ENCODE measurements around the gene ROBO1. TPM values are rescaled to one million over a fixed set of nuclear protein-coding genes. Genes with fewer than 3 reads are reported as not detected.
A peak's percentile ranks its signal among the peaks of the same experiment; 100 is the strongest.

The ROBO1 gene
- total RNA-seq, 1 donor from 2014 or later, result 71.7 TPM

DNA sequence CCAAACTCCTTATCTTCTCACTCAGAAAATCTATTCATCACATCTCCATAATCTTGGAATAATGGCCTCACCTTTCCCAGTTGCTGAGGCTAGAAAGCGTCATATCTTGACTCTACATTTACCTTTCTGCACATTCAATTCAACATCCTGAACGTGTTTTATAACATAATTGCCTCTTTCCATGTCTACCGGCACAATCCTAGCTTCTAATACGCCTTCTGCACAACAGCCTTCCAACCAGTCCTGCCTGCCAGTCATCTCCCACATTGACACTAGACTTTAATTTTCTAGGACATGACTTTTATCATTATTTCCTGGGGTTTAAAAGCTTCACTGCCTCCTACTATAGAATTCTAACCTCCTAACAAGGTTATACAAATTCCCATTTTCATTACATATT lies 906.6 kb downstream of the ROBO1 start:
- DNase-seq (ENCODE audit: low read depth), result no peak

DNA sequence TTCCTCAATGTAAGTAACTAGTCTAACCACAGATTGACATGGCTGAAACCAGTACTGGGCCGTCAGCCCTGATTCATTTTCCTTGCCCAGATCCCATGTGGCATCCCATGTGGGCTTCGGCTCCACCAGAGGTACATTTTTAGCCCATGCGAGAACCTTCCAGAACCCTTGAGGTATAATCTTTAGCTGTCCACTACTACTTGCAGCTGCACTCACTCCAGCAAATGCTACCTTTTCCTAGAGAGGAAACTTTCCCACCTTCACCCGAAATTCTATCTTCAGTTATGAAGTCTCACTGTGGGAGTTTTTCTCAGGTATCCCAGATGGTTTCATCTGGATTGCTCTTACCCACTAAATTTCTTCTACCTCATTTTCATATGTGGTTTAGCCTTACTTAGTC lies 907.2 kb downstream of the ROBO1 start:
- no peak overlapping the region for H3K4me3 Mint-ChIP-seq (ENCODE audit: unreplicated experiment)
- Histone ChIP-seq H3K4me1 (ENCODE audit: insufficient read depth, low read length) (no peaks in the 10 kb centered on the region), H3K79me2 (ENCODE audit: insufficient read depth, low read length) (no peaks in the 10 kb centered on the region), H3K4me2 (ENCODE audit: low read length) (no peak overlapping the region), H3K36me3 (ENCODE audit: insufficient read depth, low read length) (no peaks in the 10 kb centered on the region), H3K9me3 (ENCODE audit: insufficient read depth, low read depth, low read length) (no peaks in the 10 kb centered on the region), H2AFZ (ENCODE audit: low read depth, low read length) (no peak overlapping the region), H4K20me1 (ENCODE audit: insufficient read depth, low read length) (no peaks in the 10 kb centered on the region), H3K9ac (ENCODE audit: low read length) (no peak overlapping the region), H3K4me3 (ENCODE audit: insufficient read depth, low read depth, low read length) (no peak overlapping the region), H3K27ac (ENCODE audit: low read depth, low read length) (no peak overlapping the region), H3K27me3 (ENCODE audit: insufficient read depth, low read length) (no peaks in the 10 kb centered on the region)
- H3K27ac Mint-ChIP-seq (ENCODE audit: unreplicated experiment), result no peak overlapping the region
- peaks cover 7% of the 10 kb centered on the region for H3K4me1 Mint-ChIP-seq (ENCODE audit: low read depth, unreplicated experiment)
- TF ChIP-seq, protein P1, sequence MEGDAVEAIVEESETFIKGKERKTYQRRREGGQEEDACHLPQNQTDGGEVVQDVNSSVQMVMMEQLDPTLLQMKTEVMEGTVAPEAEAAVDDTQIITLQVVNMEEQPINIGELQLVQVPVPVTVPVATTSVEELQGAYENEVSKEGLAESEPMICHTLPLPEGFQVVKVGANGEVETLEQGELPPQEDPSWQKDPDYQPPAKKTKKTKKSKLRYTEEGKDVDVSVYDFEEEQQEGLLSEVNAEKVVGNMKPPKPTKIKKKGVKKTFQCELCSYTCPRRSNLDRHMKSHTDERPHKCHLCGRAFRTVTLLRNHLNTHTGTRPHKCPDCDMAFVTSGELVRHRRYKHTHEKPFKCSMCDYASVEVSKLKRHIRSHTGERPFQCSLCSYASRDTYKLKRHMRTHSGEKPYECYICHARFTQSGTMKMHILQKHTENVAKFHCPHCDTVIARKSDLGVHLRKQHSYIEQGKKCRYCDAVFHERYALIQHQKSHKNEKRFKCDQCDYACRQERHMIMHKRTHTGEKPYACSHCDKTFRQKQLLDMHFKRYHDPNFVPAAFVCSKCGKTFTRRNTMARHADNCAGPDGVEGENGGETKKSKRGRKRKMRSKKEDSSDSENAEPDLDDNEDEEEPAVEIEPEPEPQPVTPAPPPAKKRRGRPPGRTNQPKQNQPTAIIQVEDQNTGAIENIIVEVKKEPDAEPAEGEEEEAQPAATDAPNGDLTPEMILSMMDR (IDR thresholded peaks at IDR 0.05; ENCODE audit: insufficient read depth, low read depth, low read length), result no peak
- TF ChIP-seq EZH2 (IDR thresholded peaks at IDR 0.05; ENCODE audit: insufficient read depth, low read length), result no peak
- H3K27me3 Mint-ChIP-seq (ENCODE audit: low read depth, unreplicated experiment), result no peaks in the 10 kb centered on the region
- H3K9me3 Mint-ChIP-seq (ENCODE audit: unreplicated experiment), result no peaks in the 10 kb centered on the region
- no peak for DNase-seq (ENCODE audit: low read depth)
- FAIRE-seq, result no peak
- no peaks in the 10 kb centered on the region for H3K36me3 Mint-ChIP-seq (ENCODE audit: low read depth, unreplicated experiment)

More for the DNA sequence above, 906.6 kb downstream of the ROBO1 start:
- no peaks in the 10 kb centered on the region for H3K36me3 ChIP-seq (ENCODE audit: insufficient read depth, low read length)
- H3K27me3 ChIP-seq (ENCODE audit: insufficient read depth, low read length), result no peaks in the 10 kb centered on the region
- no peak overlapping the region for H3K27ac ChIP-seq (ENCODE audit: low read depth, low read length)
- H3K79me2 ChIP-seq (ENCODE audit: insufficient read depth, low read length), result no peaks in the 10 kb centered on the region
- Mint-ChIP-seq H3K9me3 (ENCODE audit: unreplicated experiment) (no peaks in the 10 kb centered on the region), H3K27me3 (ENCODE audit: low read depth, unreplicated experiment) (no peaks in the 10 kb centered on the region), H3K36me3 (ENCODE audit: low read depth, unreplicated experiment) (no peaks in the 10 kb centered on the region), H3K27ac (ENCODE audit: unreplicated experiment) (no peak overlapping the region), H3K4me1 (ENCODE audit: low read depth, unreplicated experiment) (peaks cover 7% of the 10 kb centered on the region), H3K4me3 (ENCODE audit: unreplicated experiment) (no peak overlapping the region)
- no peaks in the 10 kb centered on the region for H3K4me1 ChIP-seq (ENCODE audit: insufficient read depth, low read length)
- H3K4me2 ChIP-seq (ENCODE audit: low read length), result no peak overlapping the region
- no peaks in the 10 kb centered on the region for H3K9me3 ChIP-seq (ENCODE audit: insufficient read depth, low read depth, low read length)
- FAIRE-seq, result no peak
- no peak overlapping the region for H2AFZ ChIP-seq (ENCODE audit: low read depth, low read length)
- no peak overlapping the region for H3K9ac ChIP-seq (ENCODE audit: low read length)
- TF ChIP-seq, protein P1 (IDR thresholded peaks at IDR 0.05; ENCODE audit: insufficient read depth, low read depth, low read length), result no peak
- no peak for TF ChIP-seq EZH2 (IDR thresholded peaks at IDR 0.05; ENCODE audit: insufficient read depth, low read length)
- H4K20me1 ChIP-seq (ENCODE audit: insufficient read depth, low read length), result no peaks in the 10 kb centered on the region
- H3K4me3 ChIP-seq (ENCODE audit: insufficient read depth, low read depth, low read length), result no peak overlapping the region

DNA sequence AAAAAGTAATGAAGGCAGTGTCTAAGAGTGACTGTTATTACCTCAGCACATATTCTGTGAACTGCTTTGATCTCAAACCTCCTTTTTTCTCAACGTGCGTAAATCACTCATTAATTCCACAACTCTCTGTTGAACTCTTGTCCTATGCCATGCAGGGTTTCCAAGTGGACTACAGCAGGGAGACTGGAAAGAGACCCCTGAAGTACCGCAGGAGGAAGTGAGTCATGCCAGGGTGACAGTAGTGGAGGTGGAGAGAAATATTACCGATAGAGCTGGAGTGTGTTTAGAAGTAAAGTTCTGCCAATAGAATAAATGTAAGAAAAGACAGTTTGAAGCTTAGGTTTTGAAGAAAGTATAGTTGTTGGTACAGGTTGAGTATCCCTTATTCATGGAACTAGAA lies 908.9 kb downstream of the ROBO1 start:
- no peaks in the 10 kb centered on the region for H3K9me3 ChIP-seq (ENCODE audit: insufficient read depth, low read depth, low read length)
- no peaks in the 10 kb centered on the region for H4K20me1 ChIP-seq (ENCODE audit: insufficient read depth, low read length)
- Mint-ChIP-seq H3K9me3 (ENCODE audit: unreplicated experiment) (no peaks in the 10 kb centered on the region), H3K4me3 (ENCODE audit: unreplicated experiment) (no peak overlapping the region), H3K27ac (ENCODE audit: unreplicated experiment) (no peak overlapping the region), H3K4me1 (ENCODE audit: low read depth, unreplicated experiment) (peaks cover 7% of the 10 kb centered on the region), H3K27me3 (ENCODE audit: low read depth, unreplicated experiment) (no peaks in the 10 kb centered on the region), H3K36me3 (ENCODE audit: low read depth, unreplicated experiment) (no peaks in the 10 kb centered on the region)
- no peak overlapping the region for H3K9ac ChIP-seq (ENCODE audit: low read length)
- no peak overlapping the region for H3K27ac ChIP-seq (ENCODE audit: low read depth, low read length)
- H3K79me2 ChIP-seq (ENCODE audit: insufficient read depth, low read length), result no peaks in the 10 kb centered on the region
- DNase-seq (ENCODE audit: low read depth) (peak; percentile 68), FAIRE-seq (no peak)
- H3K4me1 ChIP-seq (ENCODE audit: insufficient read depth, low read length), result no peaks in the 10 kb centered on the region
- TF ChIP-seq, protein P1 (IDR thresholded peaks at IDR 0.05; ENCODE audit: insufficient read depth, low read depth, low read length), result no peak
- TF ChIP-seq EZH2 (IDR thresholded peaks at IDR 0.05; ENCODE audit: insufficient read depth, low read length), result no peak
- peak overlapping the region; percentile 56 for H3K4me2 ChIP-seq (ENCODE audit: low read length)
- H3K36me3 ChIP-seq (ENCODE audit: insufficient read depth, low read length), result no peaks in the 10 kb centered on the region
- no peak overlapping the region for H2AFZ ChIP-seq (ENCODE audit: low read depth, low read length)
- no peaks in the 10 kb centered on the region for H3K27me3 ChIP-seq (ENCODE audit: insufficient read depth, low read length)
- H3K4me3 ChIP-seq (ENCODE audit: insufficient read depth, low read depth, low read length), result peak overlapping the region; percentile 25
